ENCODE results near the gene APOA4.

APOA4 gene

GRCh38 chr11:116773203-116774097, 49.7 kb downstream of the APOA4 start:
- TF ChIP-seq CTCF (IDR thresholded peaks at IDR 0.05; ENCODE audit: insufficient read depth, low read depth, low read length, missing control alignments) = no peak
- peak; percentile 45 for DNase-seq (ENCODE audit: low read depth)
- peak overlapping the region; percentile 98 for H3K4me3 ChIP-seq (ENCODE audit: low read depth, low read length)

GRCh38 chr11:116772443-116773202, 50.5 kb downstream of the APOA4 start, which contains the start of gene BUD13:
TSS of gene BUD13 (minus strand) at chr11:116772987. CDS start at chr11:116772964, 23 bp downstream.
- peak within 1 kb of the TSS; percentile 98 for H3K4me3 ChIP-seq (ENCODE audit: low read depth, low read length)
- no peak for TF ChIP-seq CTCF (IDR thresholded peaks at IDR 0.05; ENCODE audit: insufficient read depth, low read depth, low read length, missing control alignments)
- DNase-seq (ENCODE audit: low read depth) = peak; percentile 96

- DNase-seq (ENCODE audit: low read depth) = no peak
- peak overlapping the region; percentile 98 for H3K4me3 ChIP-seq (ENCODE audit: low read depth, low read length)
- TF ChIP-seq CTCF (IDR thresholded peaks at IDR 0.05; ENCODE audit: insufficient read depth, low read depth, low read length, missing control alignments) = no peak
These were observed 51.2 kb downstream of the APOA4 start for GRCh38 chr11:116771935-116772334.

All from GM12865 (cell line).